ENCODE data around the gene SERPINA9.
"Not testable (repeated sequence)": the region's sequence is repeated elsewhere in the genome, so short reads cannot be mapped to it uniquely, and the experiment has no call there.

SERPINA9 gene

GRCh38 chr14:94514351-94514750 lies 38.4 kb upstream of the SERPINA9 start:
- no peaks in the 10 kb centered on the region for H4K20me1 ChIP-seq
- no peak overlapping the region for H3K4me3 ChIP-seq
- H3K4me2 ChIP-seq, result no peak overlapping the region
- H3K9ac ChIP-seq, result no peak overlapping the region
- TF ChIP-seq Cebpa-rat (IDR thresholded peaks at IDR 0.05), result no peak
- H3K9me3 ChIP-seq, result no peaks in the 10 kb centered on the region
- H3K27me3 ChIP-seq, result no peaks in the 10 kb centered on the region
- H3K27ac ChIP-seq, result no peak overlapping the region
- no peaks in the 10 kb centered on the region for H3K4me1 ChIP-seq
- H3K36me3 ChIP-seq, result no peaks in the 10 kb centered on the region

- H3K36me3 ChIP-seq, H3K4me1 ChIP-seq, H3K4me3 ChIP-seq, H3K27me3 ChIP-seq, H3K27ac ChIP-seq, H3K9me3 ChIP-seq, H3K4me2 ChIP-seq, H3K9ac ChIP-seq, H4K20me1 ChIP-seq: not testable (repeated sequence)
- peak; percentile 34; the same call in 1 of the 2 replicates for TF ChIP-seq Cebpa-rat (IDR thresholded peaks at IDR 0.05)
Observed at GRCh38 chr14:94510481-94510880, 34.5 kb upstream of the SERPINA9 start.

- Histone ChIP-seq H3K4me1 (no peaks in the 10 kb centered on the region), H3K36me3 (no peaks in the 10 kb centered on the region), H3K4me3 (no peak within 1 kb of the TSS), H4K20me1 (no peaks in the 10 kb centered on the region), H3K9ac (no peak within 1 kb of the TSS), H3K27ac (no peak within 1 kb of the TSS), H3K4me2 (no peak within 1 kb of the TSS), H3K27me3 (no peaks in the 10 kb centered on the region), H3K9me3 (no peaks in the 10 kb centered on the region)
- no peak for TF ChIP-seq Cebpa-rat (IDR thresholded peaks at IDR 0.05)
Observed at GRCh38 chr14:94509356-94509755, 33.4 kb upstream of the SERPINA9 start, which contains the start of gene SERPINA12. SERPINA12 (minus strand) TSS chr14:94509469; CDS start chr14:94498397, 11,072 bp downstream.

- no peaks in the 10 kb centered on the region for H3K9me3 ChIP-seq
- H3K9ac ChIP-seq, result no peak overlapping the region
- H3K4me3 ChIP-seq, result no peak overlapping the region
- no peak overlapping the region for H3K4me2 ChIP-seq
- H3K36me3 ChIP-seq, result no peaks in the 10 kb centered on the region
- no peaks in the 10 kb centered on the region for H3K4me1 ChIP-seq
- TF ChIP-seq Cebpa-rat (IDR thresholded peaks at IDR 0.05), result no peak
- H3K27ac ChIP-seq, result no peak overlapping the region
- no peaks in the 10 kb centered on the region for H3K27me3 ChIP-seq
- no peaks in the 10 kb centered on the region for H4K20me1 ChIP-seq
Observed at GRCh38 chr14:94505641-94506040, 29.6 kb upstream of the SERPINA9 start.

GRCh38 chr14:94505206-94505605 lies 29.2 kb upstream of the SERPINA9 start:
- Histone ChIP-seq H3K9me3 (no peaks in the 10 kb centered on the region), H3K27me3 (no peaks in the 10 kb centered on the region), H3K36me3 (no peaks in the 10 kb centered on the region), H3K4me3 (no peak overlapping the region), H3K4me1 (no peaks in the 10 kb centered on the region), H4K20me1 (no peaks in the 10 kb centered on the region), H3K27ac (no peak overlapping the region), H3K4me2 (no peak overlapping the region), H3K9ac (no peak overlapping the region)
- TF ChIP-seq Cebpa-rat (IDR thresholded peaks at IDR 0.05), result no peak

- no peak overlapping the region for H3K27ac ChIP-seq
- no peak for TF ChIP-seq Cebpa-rat (IDR thresholded peaks at IDR 0.05)
- no peak overlapping the region for H3K9ac ChIP-seq
- no peaks in the 10 kb centered on the region for H3K27me3 ChIP-seq
- H3K4me3 ChIP-seq, result no peak overlapping the region
- H3K4me2 ChIP-seq, result no peak overlapping the region
- H3K36me3 ChIP-seq, result no peaks in the 10 kb centered on the region
- H4K20me1 ChIP-seq, result no peaks in the 10 kb centered on the region
- H3K4me1 ChIP-seq, result no peaks in the 10 kb centered on the region
- no peaks in the 10 kb centered on the region for H3K9me3 ChIP-seq
Observed at GRCh38 chr14:94501588-94502516, 25.9 kb upstream of the SERPINA9 start.

- H3K27ac ChIP-seq, result no peak overlapping the region
- H3K9ac ChIP-seq, result no peak overlapping the region
- no peak overlapping the region for H3K4me3 ChIP-seq
- no peak overlapping the region for H3K4me2 ChIP-seq
- no peaks in the 10 kb centered on the region for H3K36me3 ChIP-seq
- H4K20me1 ChIP-seq, result no peaks in the 10 kb centered on the region
- TF ChIP-seq Cebpa-rat (IDR thresholded peaks at IDR 0.05), result no peak
- no peaks in the 10 kb centered on the region for H3K9me3 ChIP-seq
- no peaks in the 10 kb centered on the region for H3K27me3 ChIP-seq
- no peaks in the 10 kb centered on the region for H3K4me1 ChIP-seq
Observed at GRCh38 chr14:94500264-94500663, 24.3 kb upstream of the SERPINA9 start.

GRCh38 chr14:94499673-94500072 lies 23.7 kb upstream of the SERPINA9 start:
- no peak for TF ChIP-seq Cebpa-rat (IDR thresholded peaks at IDR 0.05)
- Histone ChIP-seq H3K36me3 (no peaks in the 10 kb centered on the region), H3K27ac (no peak overlapping the region), H4K20me1 (no peaks in the 10 kb centered on the region), H3K9me3 (no peaks in the 10 kb centered on the region), H3K9ac (no peak overlapping the region), H3K4me3 (no peak overlapping the region), H3K4me2 (no peak overlapping the region), H3K27me3 (no peaks in the 10 kb centered on the region), H3K4me1 (no peaks in the 10 kb centered on the region)

- Histone ChIP-seq H4K20me1 (no peaks in the 10 kb centered on the region), H3K4me2 (no peak overlapping the region), H3K9me3 (no peaks in the 10 kb centered on the region), H3K9ac (no peak overlapping the region), H3K27ac (no peak overlapping the region), H3K36me3 (no peaks in the 10 kb centered on the region), H3K4me3 (no peak overlapping the region), H3K27me3 (no peaks in the 10 kb centered on the region), H3K4me1 (no peaks in the 10 kb centered on the region)
- TF ChIP-seq Cebpa-rat (IDR thresholded peaks at IDR 0.05), result no peak
Observed at GRCh38 chr14:94498215-94498614, 22.2 kb upstream of the SERPINA9 start.

GRCh38 chr14:94494085-94494484 lies 18.1 kb upstream of the SERPINA9 start:
- Histone ChIP-seq H3K9ac (no peak overlapping the region), H3K36me3 (no peaks in the 10 kb centered on the region), H3K27ac (no peak overlapping the region), H4K20me1 (no peaks in the 10 kb centered on the region), H3K4me3 (no peak overlapping the region), H3K9me3 (no peaks in the 10 kb centered on the region), H3K4me2 (no peak overlapping the region), H3K27me3 (no peaks in the 10 kb centered on the region), H3K4me1 (peaks cover 23% of the 10 kb centered on the region)
- TF ChIP-seq Cebpa-rat (IDR thresholded peaks at IDR 0.05), result no peak

Data from BLaER1 (cell line).